COLO829 (cell line): Measurements from ENCODE around the gene MS4A10.

Source experiments
- DNase-seq: peaks from one replicate; pipeline ENCODE4 v3.0.0; 2012; ENCODE audit warnings: low spot score

Gene MS4A10

GRCh38 chr11:60766547-60766946, 18.6 kb upstream of the MS4A10 start:
- DNase-seq, result no peak

DNA sequence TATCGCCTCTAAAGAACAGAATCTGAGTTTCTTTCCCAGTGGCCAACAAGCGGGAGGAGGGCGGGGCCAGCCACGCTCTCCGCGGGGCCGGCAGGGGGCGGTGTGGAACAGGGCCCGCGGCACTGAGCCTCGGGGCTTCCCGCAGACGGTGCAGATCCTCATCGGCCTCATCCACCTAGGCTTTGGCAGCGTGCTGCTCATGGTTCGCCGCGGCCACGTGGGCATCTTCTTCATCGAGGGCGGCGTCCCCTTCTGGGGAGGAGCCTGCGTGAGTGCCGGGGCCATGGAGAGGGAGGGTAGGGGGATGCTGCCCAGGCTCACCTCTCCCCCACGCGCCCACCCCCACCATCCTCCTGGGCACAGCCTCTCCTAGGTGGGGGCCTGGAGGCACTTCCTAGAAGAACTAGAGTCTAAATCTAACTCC, 17.7 kb upstream of the MS4A10 start:
- peak; percentile 28 for DNase-seq

DNA sequence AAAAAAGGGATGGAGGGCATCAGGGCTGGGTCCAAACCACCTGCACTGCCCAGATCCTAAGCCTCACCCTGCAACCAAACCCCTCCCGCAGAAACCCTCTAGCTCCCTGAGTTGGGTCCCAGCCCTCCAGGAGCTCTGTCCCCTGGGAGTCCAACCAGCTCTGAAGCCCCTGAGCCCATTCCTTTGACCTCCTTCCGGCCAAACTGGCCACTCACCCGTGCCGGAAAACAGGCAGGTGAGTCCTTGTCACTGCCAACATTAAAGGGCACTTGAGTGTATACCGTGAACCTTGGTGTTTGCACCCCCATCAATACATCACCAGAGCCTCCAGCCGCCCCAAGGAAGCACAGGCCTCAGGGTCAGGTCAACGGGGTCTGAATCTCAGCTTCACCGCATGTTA, 16.9 kb upstream of the MS4A10 start:
- DNase-seq, result no peak

GRCh38 chr11:60769273-60769672, 15.9 kb upstream of the MS4A10 start:
- no peak for DNase-seq

- DNase-seq, result no peak
These were observed 15.3 kb upstream of the MS4A10 start for GRCh38 chr11:60769811-60770210.

- DNase-seq, result no peak
These were observed 14.0 kb upstream of the MS4A10 start for GRCh38 chr11:60771146-60771545.

DNA sequence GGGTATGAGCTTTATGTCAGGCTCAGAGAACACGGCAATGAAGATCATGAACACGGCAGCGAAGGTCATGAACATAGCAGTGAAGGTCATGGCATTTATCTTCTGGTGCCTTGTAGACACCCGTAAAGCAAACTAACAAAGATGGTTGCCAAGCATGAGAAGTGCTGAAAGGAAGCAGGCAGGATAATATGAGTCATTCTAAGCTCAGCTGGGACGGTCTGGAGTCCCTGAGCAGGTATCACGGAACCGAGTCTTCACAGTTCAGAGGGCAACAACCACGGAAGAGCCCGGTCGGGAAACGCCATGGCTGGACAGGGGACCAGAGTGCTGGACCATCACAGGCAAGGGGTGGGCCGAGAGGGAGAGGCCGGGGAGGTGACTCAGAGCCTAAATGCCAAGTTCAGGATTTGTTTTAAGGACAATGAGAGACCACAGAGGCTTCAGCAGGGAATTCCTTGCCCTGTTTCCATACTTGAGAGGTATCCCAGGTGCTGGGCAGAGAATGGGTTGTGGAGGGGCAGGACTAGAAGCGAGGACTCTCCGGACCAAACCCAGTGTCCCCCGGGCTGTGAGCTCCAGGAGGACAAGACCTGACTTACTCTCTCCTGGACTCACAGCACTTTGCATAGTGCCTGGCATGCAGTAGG, 13.1 kb upstream of the MS4A10 start:
- no peak for DNase-seq

- no peak for DNase-seq
These were observed 12.5 kb upstream of the MS4A10 start for GRCh38 chr11:60772666-60773065.

GRCh38 chr11:60774726-60775125, 10.4 kb upstream of the MS4A10 start:
- no peak for DNase-seq

- DNase-seq, result peak; percentile 84
These were observed 9.6 kb upstream of the MS4A10 start for GRCh38 chr11:60775420-60775961.

DNA sequence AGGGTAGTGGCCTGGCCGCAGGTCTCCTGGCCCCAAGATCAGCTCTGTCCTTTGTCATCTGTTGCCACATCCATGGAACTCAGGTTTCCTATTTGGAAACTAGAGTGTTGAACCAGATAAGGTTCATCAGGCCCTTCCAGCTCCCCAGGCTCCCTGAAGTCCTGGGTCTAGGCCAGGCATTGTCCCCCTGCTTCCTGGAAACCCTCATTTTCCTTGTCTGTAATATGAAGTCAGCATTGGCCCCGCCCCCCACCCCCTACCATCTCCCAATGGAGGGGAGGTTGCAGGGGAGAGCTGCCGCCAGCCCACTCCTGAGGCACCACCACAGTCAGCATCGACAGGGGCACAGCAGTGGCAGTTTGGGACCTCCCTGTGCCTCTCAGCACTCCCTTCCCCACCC, 9.0 kb upstream of the MS4A10 start:
- no peak for DNase-seq

DNA sequence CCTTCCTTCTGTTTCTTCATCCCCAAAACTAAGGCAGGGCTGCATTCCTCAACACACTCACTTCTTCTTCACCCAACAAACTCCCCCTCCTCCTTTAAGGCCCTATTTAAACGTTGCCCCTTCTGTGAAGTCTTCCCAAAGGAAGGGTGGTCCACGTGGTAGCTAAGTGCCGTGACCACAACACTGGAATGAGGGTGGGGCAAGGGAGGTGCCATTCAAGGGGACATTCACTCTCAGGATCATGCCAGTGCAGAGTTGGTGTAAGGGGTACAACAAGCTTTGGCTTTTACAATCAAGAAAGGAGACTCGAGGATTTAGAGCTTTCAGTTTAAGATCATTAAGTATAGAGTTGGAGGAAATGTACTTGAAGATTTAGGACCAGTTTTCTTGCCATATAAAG, 8.0 kb upstream of the MS4A10 start:
- DNase-seq, result no peak

GRCh38 chr11:60777572-60777971, 7.6 kb upstream of the MS4A10 start:
- peak; percentile 68 for DNase-seq

- no peak for DNase-seq
These were observed 5.1 kb upstream of the MS4A10 start for GRCh38 chr11:60780065-60780464.

DNA sequence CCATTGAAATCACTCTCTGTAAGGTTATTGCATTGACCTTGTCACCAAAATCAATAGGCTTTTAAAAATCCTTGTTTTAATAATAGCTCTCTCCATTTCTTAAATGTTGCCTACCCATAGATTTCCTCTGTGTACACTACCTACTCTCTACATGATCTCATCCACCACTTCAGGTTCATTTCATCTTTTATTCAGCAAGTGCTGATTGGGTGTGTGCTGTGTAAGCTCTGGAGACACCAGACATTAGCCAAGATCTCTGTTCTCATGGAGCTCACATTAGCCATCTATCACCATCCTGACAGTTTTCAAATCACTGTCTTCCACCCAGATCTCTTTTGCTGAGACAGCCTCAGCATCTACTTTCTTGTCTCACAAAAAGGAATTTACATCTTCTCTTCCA, 4.4 kb upstream of the MS4A10 start:
- DNase-seq, result no peak

GRCh38 chr11:60781286-60781980, 3.7 kb upstream of the MS4A10 start:
- no peak for DNase-seq

- no peak for DNase-seq
These were observed 3.2 kb upstream of the MS4A10 start for GRCh38 chr11:60781981-60782316.

DNA sequence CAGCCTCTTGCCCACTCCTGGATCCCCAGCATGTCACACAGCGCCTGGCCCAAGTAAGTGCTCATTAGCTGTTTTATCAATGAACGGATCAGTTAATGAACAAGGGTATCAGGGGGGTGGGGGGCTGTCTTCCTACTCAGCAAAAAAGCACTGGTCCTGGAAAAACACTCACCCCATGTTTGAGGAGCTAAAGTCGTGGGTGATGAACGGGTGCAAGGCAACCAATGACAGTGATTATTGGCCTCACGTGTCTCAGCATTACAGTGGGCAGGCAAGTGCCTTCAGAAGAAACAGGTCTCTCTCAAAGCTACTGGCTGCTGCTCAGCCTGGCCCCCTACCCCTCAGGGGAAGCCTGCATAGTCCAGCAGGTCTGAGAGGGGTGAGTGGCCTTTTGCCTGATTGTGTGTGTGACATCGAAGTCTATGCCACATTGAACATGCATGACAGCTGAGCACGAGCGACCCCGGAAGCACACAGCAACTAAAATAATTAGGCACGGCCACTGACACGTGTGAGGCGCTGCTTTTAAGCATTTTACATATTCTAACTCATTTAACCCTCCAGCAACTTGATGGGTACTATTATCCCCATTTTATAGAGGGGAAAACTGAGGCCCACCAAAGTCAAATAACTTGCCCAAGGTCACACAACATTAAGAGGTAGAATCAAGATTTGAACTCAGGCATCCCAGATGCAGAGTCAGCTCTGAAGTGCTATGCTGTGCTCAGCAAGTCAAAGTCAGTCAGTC, 2.6 kb upstream of the MS4A10 start:
- DNase-seq, result no peak

GRCh38 chr11:60783141-60783484, 2.0 kb upstream of the MS4A10 start:
- no peak for DNase-seq

DNA sequence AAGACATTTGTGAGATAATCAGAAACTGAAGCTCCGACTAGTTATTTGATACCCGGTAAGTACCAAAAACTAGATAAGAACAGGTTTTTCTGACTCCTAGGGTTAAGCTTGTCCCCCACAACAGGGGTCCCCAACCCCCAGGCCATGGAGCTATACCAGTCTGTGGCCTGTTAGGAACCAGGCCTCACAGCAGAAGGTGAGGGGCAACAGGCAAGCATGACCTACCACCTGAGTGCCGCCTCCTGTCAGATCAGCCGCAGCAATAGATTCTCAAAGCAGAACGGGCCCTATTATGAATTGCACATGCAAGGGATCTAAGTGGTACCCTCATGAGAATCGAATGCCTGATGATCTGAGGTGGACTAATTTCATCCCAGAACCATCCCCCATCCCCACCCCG, 1.2 kb upstream of the MS4A10 start:
- no peak for DNase-seq

GRCh38 chr11:60785806-60786361, 751 bp downstream of the MS4A10 start:
- no peak for DNase-seq

GRCh38 chr11:60786811-60787567, 1.9 kb downstream of the MS4A10 start:
- DNase-seq, result peak; percentile 16
